ENCODE data around the gene ODAD4.

ODAD4 gene

DNA sequence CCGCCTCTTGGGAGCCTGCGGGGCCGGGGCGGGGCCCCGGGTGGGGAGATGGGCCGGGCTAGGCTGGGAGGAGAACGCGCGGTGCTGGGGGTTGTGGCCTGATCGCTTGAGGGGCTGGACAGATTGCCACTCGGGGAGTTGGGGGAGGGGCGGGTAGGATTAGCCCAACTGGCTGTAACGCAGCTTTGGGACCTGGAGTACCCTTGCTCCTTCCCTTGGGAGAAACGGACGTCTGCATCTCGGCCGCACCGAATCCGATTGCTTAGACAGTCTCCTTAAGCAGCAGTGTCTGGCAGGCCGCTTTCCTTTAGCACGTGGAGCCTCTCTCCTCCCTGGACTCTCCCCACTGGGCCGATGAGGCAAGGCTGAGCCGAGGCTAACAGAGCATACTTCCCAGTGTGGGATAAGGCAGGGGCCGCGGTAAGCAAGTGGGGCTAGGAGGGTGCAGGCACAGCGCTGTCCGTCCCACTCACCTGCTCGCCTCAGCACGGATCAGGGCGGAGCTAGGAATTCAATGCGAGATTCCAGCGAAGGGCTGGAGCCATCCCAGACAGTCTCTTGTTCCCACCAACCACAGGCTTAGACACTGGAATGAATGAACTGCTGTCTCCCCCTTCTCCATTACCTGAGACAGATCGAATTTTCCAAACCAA is 11.1 kb upstream of the ODAD4 start:
- TF ChIP-seq GATA3 (IDR thresholded peaks at IDR 0.05; ENCODE audit: low read depth, low read length): no peak
- no peak for TF ChIP-seq GATA2 (IDR thresholded peaks at IDR 0.05; ENCODE audit: low read depth, low read length)

DNA sequence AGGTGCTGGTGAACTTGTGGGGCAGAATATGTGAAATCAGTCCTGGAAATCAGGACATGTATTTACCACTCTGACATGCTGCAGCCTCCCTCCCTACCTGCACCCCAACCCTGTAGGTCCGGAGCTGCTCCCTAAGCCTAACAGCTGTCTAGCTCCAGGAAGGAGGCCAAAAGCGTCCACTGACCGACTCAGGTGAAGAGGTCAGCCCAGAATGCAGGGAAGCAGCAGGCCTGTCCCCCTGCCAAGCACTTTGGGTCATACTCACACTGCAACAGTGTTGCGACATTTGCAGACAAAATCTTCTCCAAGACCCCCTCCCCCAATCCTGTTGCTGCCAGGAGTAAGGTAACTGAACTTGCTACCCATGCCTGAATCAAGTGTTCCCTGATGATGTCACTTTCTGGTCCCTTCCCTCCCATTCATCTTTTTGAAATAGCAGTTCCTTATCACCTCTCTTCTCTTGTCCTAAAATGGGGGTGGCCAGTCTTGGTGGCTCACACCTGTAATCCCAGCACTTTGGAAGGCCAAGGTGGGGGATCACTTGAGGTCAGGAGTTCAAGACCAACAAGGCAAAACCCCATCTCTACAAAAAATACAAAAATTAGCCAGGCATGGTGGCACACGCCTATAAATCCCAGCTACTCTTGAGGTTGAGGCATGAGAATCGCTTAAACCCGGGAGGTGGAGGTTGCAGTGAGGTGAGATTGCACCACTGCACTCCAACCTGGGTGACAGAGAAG is 10.4 kb upstream of the ODAD4 start:
- TF ChIP-seq GATA2 (IDR thresholded peaks at IDR 0.05; ENCODE audit: low read depth, low read length) (no peak), GATA3 (IDR thresholded peaks at IDR 0.05; ENCODE audit: low read depth, low read length) (no peak)

- TF ChIP-seq GATA2 (IDR thresholded peaks at IDR 0.05; ENCODE audit: low read depth, low read length): no peak
- no peak for TF ChIP-seq GATA3 (IDR thresholded peaks at IDR 0.05; ENCODE audit: low read depth, low read length)
Observed at GRCh38 chr17:41920580-41920955, 9.8 kb upstream of the ODAD4 start.

DNA sequence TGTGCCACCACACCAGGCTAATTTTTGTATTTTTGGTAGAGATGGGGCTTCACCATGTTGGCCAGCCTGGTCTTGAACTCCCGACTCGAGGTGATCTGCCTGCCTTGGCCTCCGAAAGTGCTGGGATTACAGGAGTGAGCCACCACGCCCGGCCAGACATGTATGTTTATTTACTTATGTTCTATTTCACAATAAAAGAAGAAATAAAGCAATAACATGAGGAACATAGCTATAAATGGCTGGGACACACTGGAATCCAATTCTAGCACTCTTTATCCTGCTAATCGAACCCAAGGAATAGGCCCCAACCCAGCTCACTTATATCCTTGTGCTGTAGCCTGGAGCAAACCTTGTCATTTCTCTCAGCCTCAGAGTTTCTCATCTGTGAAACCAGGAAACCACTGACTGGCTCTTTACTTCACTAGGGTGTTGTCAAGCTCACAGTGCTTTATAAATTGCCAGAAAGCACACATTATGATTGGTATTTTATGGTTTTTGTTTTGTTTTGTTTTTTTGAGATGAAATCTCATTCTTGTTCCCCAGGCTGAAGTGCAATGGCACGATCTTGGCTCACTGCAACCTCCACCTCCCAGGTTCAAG is 4.3 kb upstream of the ODAD4 start:
- TF ChIP-seq GATA2 (IDR thresholded peaks at IDR 0.05; ENCODE audit: low read depth, low read length): no peak
- TF ChIP-seq GATA3 (IDR thresholded peaks at IDR 0.05; ENCODE audit: low read depth, low read length): no peak

DNA sequence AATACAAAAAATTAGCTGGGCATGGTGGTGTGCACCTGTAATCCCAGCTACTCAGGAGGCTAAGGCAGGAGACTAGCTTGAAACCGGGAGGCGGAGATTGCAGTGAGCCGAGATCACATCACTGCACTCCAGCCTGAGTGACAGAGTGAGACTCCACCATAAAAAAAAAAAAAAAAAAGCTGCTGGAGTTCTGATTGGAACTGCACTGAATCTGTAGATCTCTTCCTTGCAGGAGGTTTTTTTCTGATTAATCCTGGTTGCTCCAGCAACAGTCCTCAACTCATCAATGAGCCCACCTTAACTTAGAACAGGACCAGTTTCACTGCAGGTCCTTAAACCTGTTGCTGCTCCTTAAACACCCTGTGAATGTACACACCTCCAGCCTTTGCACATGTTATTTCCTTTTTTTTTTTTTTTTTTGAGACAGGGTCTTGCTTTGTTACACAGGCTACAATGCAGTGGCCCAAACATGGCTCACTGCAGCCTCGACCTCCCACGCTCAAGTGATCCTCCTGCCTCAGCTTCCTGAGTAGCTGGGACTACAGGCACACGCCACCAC is 1.6 kb upstream of the ODAD4 start:
- TF ChIP-seq GATA3 (IDR thresholded peaks at IDR 0.05; ENCODE audit: low read depth, low read length) (no peak), GATA2 (IDR thresholded peaks at IDR 0.05; ENCODE audit: low read depth, low read length) (no peak)

DNA sequence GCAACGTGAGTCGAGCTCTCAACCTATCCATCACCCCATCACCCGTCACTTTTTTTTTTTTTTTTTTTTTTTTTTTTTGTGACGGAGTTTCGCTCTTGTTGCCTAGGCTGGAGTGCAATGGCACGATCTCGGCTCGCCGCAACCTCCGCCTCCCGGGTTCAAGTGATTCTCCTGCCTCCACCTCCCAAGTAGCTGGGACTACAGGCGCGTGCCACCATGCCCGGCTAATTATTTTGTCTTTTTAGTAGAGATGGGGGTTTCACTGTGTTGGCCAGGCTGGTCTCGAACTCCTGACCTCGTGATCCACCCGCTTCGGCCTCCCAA is 378 bp downstream of the ODAD4 start:
- peak; percentile 5; the same call in 1 of the 2 replicates for TF ChIP-seq GATA2 (IDR thresholded peaks at IDR 0.05; ENCODE audit: low read depth, low read length)

DNA sequence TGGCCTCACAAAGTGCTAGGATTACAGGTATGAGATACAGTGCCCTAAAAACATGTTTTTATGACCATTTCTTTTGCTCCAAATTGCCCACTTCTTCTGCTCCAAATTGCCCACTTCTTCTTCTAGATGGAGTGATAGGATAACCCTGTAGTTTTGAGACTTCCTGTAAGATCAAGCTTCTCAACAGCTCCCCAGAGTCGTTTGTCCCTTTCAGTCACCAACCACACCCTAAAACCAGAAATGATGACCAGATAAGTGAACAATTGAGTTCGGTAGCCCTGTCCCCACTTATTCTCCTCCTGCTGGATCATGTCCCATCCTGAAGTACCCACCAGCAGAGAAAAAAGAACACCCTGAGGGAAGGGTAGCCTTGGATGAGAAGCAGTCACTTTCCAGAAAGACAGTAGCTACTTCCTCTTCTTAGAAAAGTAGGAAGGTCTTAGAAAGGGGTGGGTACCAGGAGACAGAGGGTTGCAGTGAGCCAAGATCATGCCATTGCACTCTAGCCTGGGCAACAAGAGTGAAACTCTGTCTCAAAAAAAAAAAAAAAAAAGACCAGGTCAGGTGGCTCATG is 2.5 kb downstream of the ODAD4 start:
- TF ChIP-seq GATA2 (IDR thresholded peaks at IDR 0.05; ENCODE audit: low read depth, low read length): no peak
- TF ChIP-seq GATA3 (IDR thresholded peaks at IDR 0.05; ENCODE audit: low read depth, low read length): no peak

DNA sequence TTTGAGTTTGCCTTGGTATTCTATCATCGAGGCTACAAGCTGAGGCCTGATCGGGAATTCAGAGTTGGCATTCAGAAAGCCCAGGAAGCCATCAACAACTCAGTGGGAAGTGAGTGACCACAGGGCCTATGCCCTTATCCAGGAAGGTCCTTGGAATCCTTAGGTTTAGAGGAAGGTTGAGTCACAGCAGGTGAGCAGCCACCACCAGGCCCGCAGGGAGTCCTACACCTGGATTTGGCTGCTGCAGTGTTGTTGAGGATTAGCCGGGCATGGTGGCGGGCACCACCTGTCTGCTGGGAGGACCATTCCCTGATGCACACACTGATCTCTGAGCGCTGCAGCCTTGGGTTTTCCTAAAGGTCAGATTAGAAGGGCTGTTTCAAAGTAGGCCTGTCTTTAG is 5.2 kb downstream of the ODAD4 start:
- TF ChIP-seq GATA2 (IDR thresholded peaks at IDR 0.05; ENCODE audit: low read depth, low read length) (no peak), GATA3 (IDR thresholded peaks at IDR 0.05; ENCODE audit: low read depth, low read length) (no peak)

DNA sequence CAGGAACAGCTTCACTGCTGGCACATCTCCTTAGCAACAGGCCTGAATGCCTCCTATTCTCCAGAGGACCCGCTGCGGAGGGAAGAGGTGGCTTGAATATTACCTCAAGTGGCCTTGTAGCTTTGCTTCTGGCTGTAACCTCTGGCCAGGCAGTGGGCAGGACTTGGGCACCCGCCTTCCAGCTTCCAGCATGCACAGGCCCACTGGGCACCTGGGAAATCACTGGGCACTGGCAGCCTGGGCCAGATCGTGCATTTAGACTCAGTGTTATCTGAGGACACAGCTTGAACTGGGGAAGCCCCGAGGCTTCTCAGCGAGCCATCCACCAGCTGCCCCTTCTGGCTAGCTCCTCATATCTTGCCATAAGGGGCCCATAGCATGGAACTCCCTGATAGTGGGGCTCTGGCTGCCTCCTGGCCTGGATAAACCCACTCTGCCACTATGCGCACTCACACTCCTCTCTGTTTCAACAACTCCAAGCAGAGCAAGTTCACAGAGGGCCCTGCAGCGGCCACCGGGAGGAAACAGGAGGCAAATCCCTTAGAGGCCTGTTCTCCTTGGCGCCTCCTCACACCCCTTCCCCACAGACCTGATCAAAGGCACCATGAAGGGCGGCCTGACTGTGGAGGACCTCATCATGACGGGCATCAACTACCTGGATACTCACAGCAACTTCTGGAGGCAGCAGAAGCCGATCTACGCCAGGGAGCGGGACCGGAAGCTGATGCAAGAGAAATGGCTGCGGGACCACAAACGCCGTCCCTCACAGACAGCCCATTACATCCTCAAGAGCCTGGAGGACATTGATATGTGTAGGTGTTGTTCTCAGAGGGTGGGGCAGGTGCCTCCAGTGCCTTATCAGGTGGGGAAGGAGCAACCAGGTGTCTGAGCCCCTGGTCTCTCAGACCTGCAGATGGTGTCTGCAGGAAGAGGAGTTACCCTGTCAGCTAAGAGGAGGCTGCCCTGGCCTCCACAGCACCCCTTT is 7.8 kb downstream of the ODAD4 start:
- TF ChIP-seq GATA2 (IDR thresholded peaks at IDR 0.05; ENCODE audit: low read depth, low read length) (no peak), GATA3 (IDR thresholded peaks at IDR 0.05; ENCODE audit: low read depth, low read length) (no peak)

DNA sequence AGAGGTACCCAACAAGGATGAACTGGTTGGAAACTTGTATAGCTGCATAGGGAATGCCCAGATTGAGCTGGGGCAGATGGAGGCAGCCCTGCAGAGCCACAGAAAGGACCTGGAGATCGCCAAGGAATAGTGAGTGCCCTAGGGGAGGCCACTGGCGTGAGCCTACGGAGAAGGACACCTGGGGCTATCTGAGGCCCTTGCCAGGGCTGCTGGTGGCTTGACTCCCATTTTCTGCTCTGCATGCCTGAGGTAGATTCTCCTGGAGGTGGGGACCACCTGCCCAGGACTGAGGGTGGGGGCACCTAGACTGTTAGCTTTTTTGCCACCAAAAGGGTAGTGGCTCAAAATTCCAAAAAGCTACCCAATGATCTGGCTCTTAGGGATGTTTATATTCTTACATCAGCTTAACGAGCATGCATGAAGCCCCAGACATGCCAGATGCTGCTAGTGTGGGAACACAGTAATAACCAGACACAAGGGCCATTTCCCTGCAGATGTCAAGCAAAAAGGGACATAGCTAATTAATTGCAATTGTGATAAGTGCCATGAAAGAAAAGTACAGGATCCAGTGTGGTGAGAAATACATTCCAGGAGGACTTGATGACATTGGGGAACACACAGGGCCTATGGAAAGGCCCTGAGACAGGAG is 8.8 kb downstream of the ODAD4 start:
- no peak for TF ChIP-seq GATA3 (IDR thresholded peaks at IDR 0.05; ENCODE audit: low read depth, low read length)

DNA sequence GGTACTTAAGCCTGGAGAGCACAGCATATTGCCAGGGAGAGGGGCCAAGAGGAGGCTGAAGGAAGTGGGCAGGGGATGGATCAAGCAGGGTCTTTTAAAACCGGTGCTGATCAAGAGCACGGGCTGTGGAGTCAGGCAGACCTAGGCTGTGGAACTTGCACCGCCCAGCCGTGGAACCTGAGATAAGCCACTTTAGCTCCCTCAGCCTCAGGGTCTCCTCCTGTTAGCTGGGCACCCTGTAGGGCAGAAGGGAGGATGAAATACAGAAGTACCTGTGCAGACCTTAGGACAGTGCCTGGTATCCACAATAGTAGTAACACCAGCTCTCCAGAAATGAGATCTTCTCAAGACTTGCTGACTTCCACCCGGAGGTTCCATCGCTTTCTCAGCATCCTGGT is 9.3 kb downstream of the ODAD4 start:
- TF ChIP-seq GATA2 (IDR thresholded peaks at IDR 0.05; ENCODE audit: low read depth, low read length) (no peak), GATA3 (IDR thresholded peaks at IDR 0.05; ENCODE audit: low read depth, low read length) (no peak)

- no peak for TF ChIP-seq GATA2 (IDR thresholded peaks at IDR 0.05; ENCODE audit: low read depth, low read length)
- no peak for TF ChIP-seq GATA3 (IDR thresholded peaks at IDR 0.05; ENCODE audit: low read depth, low read length)
Observed at GRCh38 chr17:41941168-41941567, 10.8 kb downstream of the ODAD4 start.

Measured in SH-SY5Y (cell line).